SK-N-SH treated with all-trans-retinoic acid at 6 μM for 48 hours (cell line): Measurements from ENCODE around the gene NHS.

Experiments used
- ATAC-seq: fragments of 200-7000 bp; cut with Tn5 transposase; 3 replicates; pipeline ENCODE4 v1.9.1; 2020; ENCODE audit warnings: mild to moderate bottlenecking, moderate library complexity
- ARNTL ChIP-seq: fragments of 450-650 bp; formaldehyde crosslinking; IDR thresholded peaks from 2 replicates; pipeline ENCODE4 v1.5.0; 2020; ENCODE audit warnings: low read depth, mild to moderate bottlenecking, moderate library complexity, borderline replicate concordance
- BACH2 ChIP-seq: fragments of 250-450 bp; sonication (Bioruptor Pico); IDR thresholded peaks from 2 replicates; pipeline ENCODE4 v1.9.0; 2021; ENCODE audit warnings: mild to moderate bottlenecking, borderline replicate concordance
- CSRNP3 ChIP-seq: fragments of 250-450 bp; sonication (Bioruptor Pico); IDR thresholded peaks from 2 replicates; pipeline ENCODE4 v1.5.1; 2021; ENCODE audit warnings: mild to moderate bottlenecking, moderate library complexity
- GLIS3 ChIP-seq: fragments of 250-450 bp; sonication (Bioruptor Pico); IDR thresholded peaks from 2 replicates; pipeline ENCODE4 v1.5.0; 2020; ENCODE audit warnings: mild to moderate bottlenecking, moderate library complexity
- POU6F1 ChIP-seq: fragments of 250-450 bp; sonication (Bioruptor Pico); IDR thresholded peaks from 2 replicates; pipeline ENCODE4 v1.8.0; 2021; ENCODE audit warnings: low read depth, mild to moderate bottlenecking, moderate library complexity, borderline replicate concordance
- PPARA ChIP-seq: fragments of 250-450 bp; sonication (Bioruptor Pico); IDR thresholded peaks from 2 replicates; pipeline ENCODE4 v1.5.0; 2020; ENCODE audit warnings: mild to moderate bottlenecking, borderline replicate concordance
- RARB ChIP-seq: fragments of 250-450 bp; sonication (Bioruptor Pico); IDR thresholded peaks from 2 replicates; pipeline ENCODE4 v1.8.0; 2021; ENCODE audit warnings: mild to moderate bottlenecking, moderate library complexity
- SNAI2 ChIP-seq: fragments of 250-450 bp; sonication (Bioruptor Pico); IDR thresholded peaks from 2 replicates; pipeline ENCODE4 v1.5.0; 2020; ENCODE audit warnings: mild to moderate bottlenecking, moderate library complexity
- ZC3H10 ChIP-seq: fragments of 250-450 bp; sonication (Bioruptor Pico); IDR thresholded peaks from 2 replicates; pipeline ENCODE4 v1.5.1; 2021; ENCODE audit warnings: mild to moderate bottlenecking, moderate library complexity
- ZFP3 ChIP-seq: fragments of 250-450 bp; sonication (Bioruptor Pico); IDR thresholded peaks from 2 replicates; pipeline ENCODE4 v1.5.0; 2020; ENCODE audit warnings: mild to moderate bottlenecking, moderate library complexity
- ZFP30 ChIP-seq: fragments of 450-650 bp; formaldehyde crosslinking; IDR thresholded peaks from 2 replicates; pipeline ENCODE4 v1.5.0; 2022; ENCODE audit warnings: mild to moderate bottlenecking, moderate library complexity
- ZNF565 ChIP-seq: fragments of 450-650 bp; formaldehyde crosslinking; conservative IDR thresholded peaks from 2 replicates; pipeline ENCODE4 v1.5.0; 2020; ENCODE audit warnings: low read depth, mild to moderate bottlenecking, moderate library complexity
- ZNF8 ChIP-seq: fragments of 450-650 bp; formaldehyde crosslinking; IDR thresholded peaks from 2 replicates; pipeline ENCODE4 v1.5.0; 2020; ENCODE audit warnings: mild to moderate bottlenecking, moderate library complexity
- TF ChIP-seq, protein P1 (sequence below): fragments of 250-450 bp; sonication (Bioruptor Pico); IDR thresholded peaks from 2 replicates; pipeline ENCODE4 v1.5.0; 2020; ENCODE audit warnings: mild to moderate bottlenecking, moderate library complexity
- TF ChIP-seq, protein P2 (sequence below): fragments of 250-450 bp; sonication (Bioruptor Pico); IDR thresholded peaks from 2 replicates; pipeline ENCODE4 v1.8.0; 2020; ENCODE audit warnings: mild to moderate bottlenecking, moderate library complexity, borderline replicate concordance
- TF ChIP-seq, protein P3 (sequence below): fragments of 250-450 bp; sonication (Bioruptor Pico); IDR thresholded peaks from 2 replicates; pipeline ENCODE4 v1.5.1; 2020; ENCODE audit warnings: low read depth, mild to moderate bottlenecking, moderate library complexity

NHS gene

DNA sequence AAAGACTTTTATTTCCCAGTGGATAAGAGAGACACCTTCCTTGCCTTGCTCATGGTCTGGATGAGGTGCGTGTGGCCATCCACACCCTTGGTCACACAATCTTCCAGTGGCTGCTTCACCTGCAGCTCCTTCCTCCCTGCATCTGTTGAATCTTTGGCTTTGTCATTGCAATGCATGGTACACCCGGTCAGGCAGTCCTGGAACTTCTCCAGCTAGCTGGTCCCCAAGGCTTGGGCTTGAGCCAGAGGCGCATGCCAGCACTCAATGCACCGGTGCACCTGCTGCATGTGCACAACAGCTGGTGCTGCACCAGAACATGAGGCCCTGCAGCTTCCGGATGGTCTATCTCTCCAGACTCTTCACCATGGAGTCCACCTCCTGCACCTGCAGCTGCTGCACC, 394.0 kb downstream of the NHS start:
- no peak for TF ChIP-seq RARB (CRISPR knock-in tag)
- no peak for TF ChIP-seq ZFP30
- TF ChIP-seq CSRNP3 (CRISPR knock-in tag): no peak
- no peak for ATAC-seq

- TF ChIP-seq GLIS3 (CRISPR knock-in tag): no peak
- TF ChIP-seq ZC3H10 (CRISPR knock-in tag): no peak
- TF ChIP-seq, protein P1, sequence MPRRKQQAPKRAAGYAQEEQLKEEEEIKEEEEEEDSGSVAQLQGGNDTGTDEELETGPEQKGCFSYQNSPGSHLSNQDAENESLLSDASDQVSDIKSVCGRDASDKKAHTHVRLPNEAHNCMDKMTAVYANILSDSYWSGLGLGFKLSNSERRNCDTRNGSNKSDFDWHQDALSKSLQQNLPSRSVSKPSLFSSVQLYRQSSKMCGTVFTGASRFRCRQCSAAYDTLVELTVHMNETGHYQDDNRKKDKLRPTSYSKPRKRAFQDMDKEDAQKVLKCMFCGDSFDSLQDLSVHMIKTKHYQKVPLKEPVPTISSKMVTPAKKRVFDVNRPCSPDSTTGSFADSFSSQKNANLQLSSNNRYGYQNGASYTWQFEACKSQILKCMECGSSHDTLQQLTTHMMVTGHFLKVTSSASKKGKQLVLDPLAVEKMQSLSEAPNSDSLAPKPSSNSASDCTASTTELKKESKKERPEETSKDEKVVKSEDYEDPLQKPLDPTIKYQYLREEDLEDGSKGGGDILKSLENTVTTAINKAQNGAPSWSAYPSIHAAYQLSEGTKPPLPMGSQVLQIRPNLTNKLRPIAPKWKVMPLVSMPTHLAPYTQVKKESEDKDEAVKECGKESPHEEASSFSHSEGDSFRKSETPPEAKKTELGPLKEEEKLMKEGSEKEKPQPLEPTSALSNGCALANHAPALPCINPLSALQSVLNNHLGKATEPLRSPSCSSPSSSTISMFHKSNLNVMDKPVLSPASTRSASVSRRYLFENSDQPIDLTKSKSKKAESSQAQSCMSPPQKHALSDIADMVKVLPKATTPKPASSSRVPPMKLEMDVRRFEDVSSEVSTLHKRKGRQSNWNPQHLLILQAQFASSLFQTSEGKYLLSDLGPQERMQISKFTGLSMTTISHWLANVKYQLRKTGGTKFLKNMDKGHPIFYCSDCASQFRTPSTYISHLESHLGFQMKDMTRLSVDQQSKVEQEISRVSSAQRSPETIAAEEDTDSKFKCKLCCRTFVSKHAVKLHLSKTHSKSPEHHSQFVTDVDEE (CRISPR knock-in tag): no peak
- TF ChIP-seq SNAI2 (CRISPR knock-in tag): no peak
- TF ChIP-seq, protein P2, sequence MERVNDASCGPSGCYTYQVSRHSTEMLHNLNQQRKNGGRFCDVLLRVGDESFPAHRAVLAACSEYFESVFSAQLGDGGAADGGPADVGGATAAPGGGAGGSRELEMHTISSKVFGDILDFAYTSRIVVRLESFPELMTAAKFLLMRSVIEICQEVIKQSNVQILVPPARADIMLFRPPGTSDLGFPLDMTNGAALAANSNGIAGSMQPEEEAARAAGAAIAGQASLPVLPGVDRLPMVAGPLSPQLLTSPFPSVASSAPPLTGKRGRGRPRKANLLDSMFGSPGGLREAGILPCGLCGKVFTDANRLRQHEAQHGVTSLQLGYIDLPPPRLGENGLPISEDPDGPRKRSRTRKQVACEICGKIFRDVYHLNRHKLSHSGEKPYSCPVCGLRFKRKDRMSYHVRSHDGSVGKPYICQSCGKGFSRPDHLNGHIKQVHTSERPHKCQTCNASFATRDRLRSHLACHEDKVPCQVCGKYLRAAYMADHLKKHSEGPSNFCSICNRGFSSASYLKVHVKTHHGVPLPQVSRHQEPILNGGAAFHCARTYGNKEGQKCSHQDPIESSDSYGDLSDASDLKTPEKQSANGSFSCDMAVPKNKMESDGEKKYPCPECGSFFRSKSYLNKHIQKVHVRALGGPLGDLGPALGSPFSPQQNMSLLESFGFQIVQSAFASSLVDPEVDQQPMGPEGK (CRISPR knock-in tag): no peak
- no peak for TF ChIP-seq BACH2 (CRISPR knock-in tag)
- no peak for TF ChIP-seq RARB (CRISPR knock-in tag)
- TF ChIP-seq, protein P3, sequence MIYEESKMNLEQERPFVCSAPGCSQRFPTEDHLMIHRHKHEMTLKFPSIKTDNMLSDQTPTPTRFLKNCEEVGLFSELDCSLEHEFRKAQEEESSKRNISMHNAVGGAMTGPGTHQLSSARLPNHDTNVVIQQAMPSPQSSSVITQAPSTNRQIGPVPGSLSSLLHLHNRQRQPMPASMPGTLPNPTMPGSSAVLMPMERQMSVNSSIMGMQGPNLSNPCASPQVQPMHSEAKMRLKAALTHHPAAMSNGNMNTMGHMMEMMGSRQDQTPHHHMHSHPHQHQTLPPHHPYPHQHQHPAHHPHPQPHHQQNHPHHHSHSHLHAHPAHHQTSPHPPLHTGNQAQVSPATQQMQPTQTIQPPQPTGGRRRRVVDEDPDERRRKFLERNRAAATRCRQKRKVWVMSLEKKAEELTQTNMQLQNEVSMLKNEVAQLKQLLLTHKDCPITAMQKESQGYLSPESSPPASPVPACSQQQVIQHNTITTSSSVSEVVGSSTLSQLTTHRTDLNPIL: no peak
- no peak for TF ChIP-seq ZNF565
- no peak for TF ChIP-seq ZFP30
- TF ChIP-seq ZNF8 (CRISPR knock-in tag): no peak
- no peak for ATAC-seq
These were observed 394.8 kb downstream of the NHS start for GRCh38 chrX:17769701-17770269.

DNA sequence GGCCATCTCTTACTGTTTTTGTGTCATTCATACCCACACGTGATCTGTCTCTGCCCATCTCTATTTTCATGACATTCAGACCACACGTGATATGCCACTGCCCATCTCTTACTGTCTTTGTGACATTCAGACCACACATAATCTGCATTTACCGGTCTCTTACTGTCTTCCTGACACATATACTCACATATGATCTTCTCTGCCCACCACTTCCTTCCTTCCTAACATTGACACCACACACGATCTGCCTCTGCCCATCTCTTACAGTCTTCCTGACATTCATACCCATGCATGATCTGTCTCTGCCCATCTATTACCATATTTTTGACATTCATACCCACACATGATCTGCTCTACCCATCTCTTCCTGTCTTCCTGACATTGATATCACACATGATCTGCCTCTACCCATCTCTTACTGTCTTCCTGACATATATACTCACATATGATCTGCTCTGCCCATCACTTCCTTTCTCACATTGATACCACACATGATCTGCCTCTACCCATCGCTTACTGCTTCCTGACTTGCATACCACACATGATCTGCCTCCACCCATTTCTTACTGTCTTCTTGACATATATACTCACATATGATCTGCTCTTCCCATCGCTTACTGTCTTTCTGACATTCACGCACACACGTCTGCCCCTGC, 398.3 kb downstream of the NHS start:
- no peak for ATAC-seq

GRCh38 chrX:17774053-17774452, 399.1 kb downstream of the NHS start:
- ATAC-seq: no peak
- no peak for TF ChIP-seq PPARA (CRISPR knock-in tag)
- no peak for TF ChIP-seq POU6F1 (CRISPR knock-in tag)
- no peak for TF ChIP-seq CSRNP3 (CRISPR knock-in tag)
- TF ChIP-seq ZFP3 (CRISPR knock-in tag): no peak
- TF ChIP-seq, protein P2 (CRISPR knock-in tag): no peak
- no peak for TF ChIP-seq BACH2 (CRISPR knock-in tag)
- TF ChIP-seq ARNTL: no peak

More for the DNA sequence above, 398.3 kb downstream of the NHS start:
- TF ChIP-seq, protein P1 (CRISPR knock-in tag): no peak
- TF ChIP-seq ZFP30 (no peak), ARNTL (no peak), ZFP3 (CRISPR knock-in tag) (no peak), BACH2 (CRISPR knock-in tag) (no peak)
